ENCODE data around the gene TXLNA. TPM values are rescaled to one million over a fixed set of nuclear protein-coding genes. Genes with fewer than 3 reads are reported as not detected.
"Not testable (repeated sequence)": the region's sequence is repeated elsewhere in the genome, so short reads cannot be mapped to it uniquely, and the experiment has no call there.

TXLNA gene
- polyA plus RNA-seq (2011; rRNA removed), result 49.3 and 52.8 TPM in 2 replicates
- polyA minus RNA-seq (2011; rRNA and poly(A)+ RNA removed), result 68.6 and 71.2 TPM in 2 replicates

- no peaks in the 10 kb centered on the region for H3K27me3 ChIP-seq (ENCODE audit: control insufficient read depth, insufficient read depth, low read length)
- POLR2A ChIA-PET, result interaction anchor here (0.5 to 2.6 kb wide), 16 partner anchors 18 to 156 kb away, joined by 3 to 19 read pairs (median 6); partner anchors contain the start of genes CCDC28B, IQCC, KPNA6 and MARCKSL1
- DNase-seq (ENCODE audit: low read depth, low spot score), result peak; percentile 68
- CTCF ChIA-PET, result interaction anchor here (0.6 kb wide), 1 partner anchor 159 kb away, joined by 6 read pairs; no protein-coding TSS in a partner anchor
- no peaks in the 10 kb centered on the region; the same call in 1 of the 2 replicates for H3K9me3 ChIP-seq (ENCODE audit: control insufficient read depth, insufficient read depth, low read length)
- H3K4me3 ChIP-seq (ENCODE audit: low read depth, low read length), result peak within 1 kb of the TSS; percentile 81
- no peak for TF ChIP-seq CTCF (IDR thresholded peaks at IDR 0.05; ENCODE audit: low read depth, low read length)
- H3K27ac ChIP-seq (ENCODE audit: low read depth, low read length), result peak within 1 kb of the TSS; percentile 97
Observed at GRCh38 chr1:32179443-32180185, at the start of gene TXLNA. TXLNA (plus strand) TSS chr1:32179675; CDS start chr1:32180346, 671 bp downstream.

DNA sequence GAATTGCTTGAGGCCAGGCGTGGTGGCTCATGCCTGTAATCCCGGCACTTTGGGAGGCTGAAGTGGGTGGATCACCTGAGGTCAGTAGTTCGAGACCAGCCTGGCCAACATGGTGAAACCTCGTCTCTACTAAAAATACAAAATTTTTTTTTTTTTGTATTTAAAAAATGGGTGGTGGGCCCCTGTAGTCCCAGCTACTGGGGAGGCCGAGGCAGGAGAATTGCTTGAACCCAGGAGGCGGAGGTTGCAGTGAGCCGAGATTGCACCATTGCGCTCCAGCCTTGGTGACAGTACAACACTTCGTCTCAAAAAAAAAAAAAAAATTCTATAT, 45.6 kb upstream of the TXLNA start:
- peak overlapping the region; percentile 78 for H3K27ac ChIP-seq (ENCODE audit: low read depth, low read length)
- H3K27me3 ChIP-seq (ENCODE audit: control insufficient read depth, insufficient read depth, low read length); H3K4me3 ChIP-seq (ENCODE audit: low read depth, low read length); H3K9me3 ChIP-seq (ENCODE audit: control insufficient read depth, insufficient read depth, low read length); DNase-seq (ENCODE audit: low read depth, low spot score): not testable (repeated sequence)
- CTCF ChIA-PET, result interaction anchor here (0.7 kb wide), 2 partner anchors 25 to 60 kb away, joined by 3 to 10 read pairs; no protein-coding TSS in a partner anchor
- POLR2A ChIA-PET, result interaction anchor here (0.6 to 0.7 kb wide), 3 partner anchors 12 to 960 kb away, joined by 3 to 6 read pairs (median 5); no protein-coding TSS in a partner anchor

- POLR2A ChIA-PET, result no interaction called here
Observed at GRCh38 chr1:32137111-32137510, 42.4 kb upstream of the TXLNA start.

GRCh38 chr1:32138965-32139364, 40.5 kb upstream of the TXLNA start:
- Histone ChIP-seq H3K9me3 (ENCODE audit: control insufficient read depth, insufficient read depth, low read length) (no peaks in the 10 kb centered on the region), H3K27ac (ENCODE audit: low read depth, low read length) (no peak overlapping the region), H3K4me3 (ENCODE audit: low read depth, low read length) (no peak overlapping the region), H3K27me3 (ENCODE audit: control insufficient read depth, insufficient read depth, low read length) (no peaks in the 10 kb centered on the region)
- CTCF ChIA-PET, result interaction anchor here (1.0 to 1.1 kb wide), 2 partner anchors 30 to 65 kb away, joined by 3 to 4 read pairs; partner anchors contain the start of gene KPNA6
- no peak for DNase-seq (ENCODE audit: low read depth, low spot score)
- POLR2A ChIA-PET, result interaction anchor here (0.6 kb wide), 1 partner anchor 348 kb away, joined by 4 read pairs; no protein-coding TSS in a partner anchor
- no peak for TF ChIP-seq CTCF (IDR thresholded peaks at IDR 0.05; ENCODE audit: low read depth, low read length)

More at GRCh38 chr1:32137111-32137510, 42.4 kb upstream of the TXLNA start:
- Histone ChIP-seq H3K27ac (ENCODE audit: low read depth, low read length) (no peak overlapping the region), H3K27me3 (ENCODE audit: control insufficient read depth, insufficient read depth, low read length) (no peaks in the 10 kb centered on the region), H3K9me3 (ENCODE audit: control insufficient read depth, insufficient read depth, low read length) (no peaks in the 10 kb centered on the region), H3K4me3 (ENCODE audit: low read depth, low read length) (no peak overlapping the region)
- no peak for TF ChIP-seq CTCF (IDR thresholded peaks at IDR 0.05; ENCODE audit: low read depth, low read length)
- no peak for DNase-seq (ENCODE audit: low read depth, low spot score)
- CTCF ChIA-PET, result no interaction called here

- CTCF ChIA-PET, result interaction anchor here (1.2 kb wide), 1 partner anchor 32 kb away, joined by 3 read pairs; no protein-coding TSS in a partner anchor
- POLR2A ChIA-PET, result interaction anchor here (0.6 kb wide), 1 partner anchor 35 kb away, joined by 14 read pairs; the partner anchor contains the start of gene KPNA6
- Histone ChIP-seq H3K4me3 (ENCODE audit: low read depth, low read length) (no peak overlapping the region), H3K27ac (ENCODE audit: low read depth, low read length) (peak overlapping the region; percentile 49), H3K27me3 (ENCODE audit: control insufficient read depth, insufficient read depth, low read length) (no peaks in the 10 kb centered on the region), H3K9me3 (ENCODE audit: control insufficient read depth, insufficient read depth, low read length) (peaks cover 6% of the 10 kb centered on the region)
- no peak for TF ChIP-seq CTCF (IDR thresholded peaks at IDR 0.05; ENCODE audit: low read depth, low read length)
- peak; percentile 52 for DNase-seq (ENCODE audit: low read depth, low spot score)
Observed at GRCh38 chr1:32142446-32143301, 36.8 kb upstream of the TXLNA start.

DNA sequence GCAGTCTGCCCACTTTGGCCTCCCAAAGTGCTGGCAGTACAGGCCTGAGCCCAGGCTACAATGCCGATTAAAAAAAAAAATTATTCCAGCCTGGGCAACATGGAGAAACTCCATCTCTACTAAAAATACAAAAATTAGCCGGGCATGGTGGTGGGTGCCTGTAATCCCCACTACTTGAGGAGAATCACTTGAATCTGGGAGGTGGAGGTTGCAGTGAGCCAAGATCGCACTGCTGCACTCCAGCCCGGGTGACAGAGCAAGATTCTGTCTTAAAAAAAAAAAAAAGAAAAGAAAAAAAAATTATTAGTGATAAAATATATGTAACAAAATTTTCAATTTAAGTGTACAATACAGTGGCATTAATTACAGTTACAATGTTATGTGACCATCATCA, 36.2 kb upstream of the TXLNA start:
- ChIA-PET POLR2A (interaction anchor here (0.6 kb wide), 1 partner anchor 35 kb away, joined by 14 read pairs; the partner anchor contains the start of gene KPNA6), CTCF (interaction anchor here (1.2 kb wide), 1 partner anchor 32 kb away, joined by 3 read pairs; no protein-coding TSS in a partner anchor)
- not testable (repeated sequence) for H3K9me3 ChIP-seq (ENCODE audit: control insufficient read depth, insufficient read depth, low read length); H3K27ac ChIP-seq (ENCODE audit: low read depth, low read length); H3K27me3 ChIP-seq (ENCODE audit: control insufficient read depth, insufficient read depth, low read length); DNase-seq (ENCODE audit: low read depth, low spot score); H3K4me3 ChIP-seq (ENCODE audit: low read depth, low read length)

All from AG04450 (cell line).